GM04503 (cell line): ENCODE measurements around the gene LAMA4.

Source experiments
- DNase-seq: peaks from one replicate; pipeline ENCODE4 v3.0.0-alpha.2; 2012; ENCODE audit warnings: low read depth

LAMA4 gene

DNA sequence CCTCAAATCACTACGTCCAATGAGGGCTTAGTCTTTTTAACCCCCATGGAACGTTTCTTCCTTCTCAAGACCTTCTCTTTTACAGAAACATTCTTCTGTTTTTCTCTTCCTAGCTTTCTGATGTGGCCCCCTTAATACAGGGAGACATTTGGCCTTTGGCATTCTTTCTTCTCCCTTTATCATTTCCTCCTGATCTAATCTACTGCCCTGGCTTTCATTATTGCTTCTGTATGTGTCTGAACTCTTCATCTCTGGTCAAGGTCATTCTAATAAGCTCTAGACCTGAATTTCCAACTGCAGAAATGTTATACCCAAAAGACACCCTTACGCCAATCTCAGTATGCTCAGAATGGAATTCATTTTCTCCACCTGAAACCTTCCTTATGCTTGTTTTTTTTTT, 18.4 kb upstream of the LAMA4 start:
- DNase-seq = no peak

DNA sequence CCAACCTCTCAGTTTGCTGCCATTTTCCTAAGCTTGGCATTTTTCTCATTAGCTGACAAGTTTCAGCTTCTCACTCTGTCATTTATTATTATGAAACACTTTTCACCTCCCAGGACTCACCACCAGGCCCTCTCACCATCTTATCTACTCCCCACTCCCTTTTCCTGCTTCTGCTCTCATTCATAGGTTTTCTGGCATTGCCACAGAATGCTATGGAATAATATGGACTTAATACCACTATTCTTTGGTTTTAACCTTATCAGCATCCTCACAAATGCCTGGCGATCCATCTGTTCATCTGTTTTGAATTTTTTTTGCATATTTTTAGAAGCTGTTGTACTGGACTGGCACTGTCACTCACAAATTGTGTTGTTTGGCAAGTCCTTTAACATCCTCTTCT, 16.4 kb upstream of the LAMA4 start:
- no peak for DNase-seq

DNA sequence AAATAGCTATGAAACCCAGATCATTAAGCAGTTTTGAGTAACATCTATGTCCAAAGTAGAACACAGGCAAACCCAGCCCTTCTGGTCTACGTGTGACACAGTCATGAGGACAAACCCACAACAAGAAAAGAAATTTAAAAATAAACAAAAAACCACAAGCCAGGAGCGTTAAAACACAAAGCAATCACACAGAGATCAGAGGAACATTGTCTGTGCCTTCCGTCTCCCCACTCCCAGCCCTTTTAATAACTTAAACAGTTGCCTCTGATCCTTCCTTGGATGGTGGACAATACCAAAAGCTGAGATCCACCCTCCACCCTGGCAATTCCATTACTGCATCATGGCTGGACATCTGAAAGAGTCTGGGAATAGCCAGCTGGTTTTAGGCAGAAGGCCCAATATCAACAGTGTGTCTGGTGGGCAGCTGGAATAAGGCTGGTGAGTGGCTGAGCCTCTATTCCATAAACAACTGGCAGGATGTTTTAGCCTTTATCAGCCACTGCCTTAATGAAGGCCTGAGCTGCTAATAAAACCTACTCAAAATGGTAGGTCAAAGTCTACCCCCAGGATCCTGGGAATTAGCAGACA, 15.7 kb upstream of the LAMA4 start:
- no peak for DNase-seq

- no peak for DNase-seq
Measured at GRCh38 chr6:112269114-112269513, 14.7 kb upstream of the LAMA4 start.

GRCh38 chr6:112268654-112269053, 14.3 kb upstream of the LAMA4 start:
- no peak for DNase-seq

- no peak for DNase-seq
Measured at GRCh38 chr6:112268019-112268418, 13.7 kb upstream of the LAMA4 start.

- no peak for DNase-seq
Measured at GRCh38 chr6:112266331-112266730, 12.0 kb upstream of the LAMA4 start.

- no peak for DNase-seq
Measured at GRCh38 chr6:112259337-112259675, 4.9 kb upstream of the LAMA4 start.

DNA sequence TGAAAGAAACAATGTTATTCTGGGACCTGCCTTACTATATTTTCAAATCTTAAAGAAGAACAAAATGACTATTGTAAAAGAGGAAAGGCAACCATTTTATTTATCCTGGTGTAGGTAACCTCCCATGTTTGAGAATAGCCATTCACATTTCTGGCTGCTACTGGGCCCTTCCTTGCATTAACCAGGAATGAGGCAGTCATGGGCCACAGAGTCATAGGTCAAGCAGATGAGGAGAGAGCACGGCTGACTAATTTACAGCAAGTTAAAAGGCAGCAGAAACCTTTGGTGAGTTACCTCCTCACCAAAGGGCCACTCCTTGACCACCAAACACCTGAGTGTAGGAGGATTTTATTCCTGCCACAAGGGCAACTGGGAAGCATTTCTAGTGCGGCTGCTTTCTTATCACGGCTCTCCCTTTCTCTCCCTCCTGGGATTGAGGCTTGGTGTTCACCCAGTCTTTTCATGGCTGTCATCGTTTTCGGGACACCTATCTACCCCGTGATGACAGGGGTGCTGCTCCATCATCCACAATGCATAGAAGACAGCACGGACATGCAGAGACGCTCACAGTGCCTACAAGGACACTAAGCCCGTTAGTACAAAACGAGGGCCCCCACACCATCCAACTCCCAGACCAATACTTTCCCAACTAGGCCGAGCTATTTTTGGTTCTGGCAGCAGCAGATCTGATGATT, 4.4 kb upstream of the LAMA4 start:
- no peak for DNase-seq

DNA sequence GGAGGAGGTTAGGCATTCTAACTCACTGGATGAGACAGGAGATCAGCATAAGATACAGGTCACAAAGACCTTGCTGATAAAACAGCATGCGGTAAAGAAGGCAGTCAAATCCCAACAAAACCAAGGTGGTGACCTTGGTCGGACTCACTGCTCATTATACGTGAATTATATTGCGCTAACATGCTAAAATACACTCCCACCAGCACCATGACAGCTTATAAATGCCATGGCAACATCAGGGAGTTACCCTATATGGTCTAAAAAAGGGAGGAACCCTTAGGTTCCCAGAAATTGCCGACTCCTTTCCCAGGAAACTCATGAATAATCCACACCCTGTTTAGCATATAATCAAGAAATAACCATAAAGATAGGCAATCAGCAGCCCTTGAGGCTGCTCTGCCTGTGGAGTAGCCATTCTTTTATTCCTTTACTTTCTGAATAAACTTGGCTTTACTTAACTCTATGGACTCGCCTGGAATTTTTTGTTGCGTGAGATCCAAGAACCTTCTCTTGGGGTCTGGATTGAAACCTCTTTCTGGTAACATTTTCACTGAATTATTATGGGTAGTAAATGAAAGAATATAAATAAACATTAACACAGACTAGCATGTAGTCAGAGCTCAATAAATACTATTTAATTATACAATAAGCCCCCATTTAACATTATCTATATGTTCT, 3.0 kb upstream of the LAMA4 start:
- DNase-seq = no peak

DNA sequence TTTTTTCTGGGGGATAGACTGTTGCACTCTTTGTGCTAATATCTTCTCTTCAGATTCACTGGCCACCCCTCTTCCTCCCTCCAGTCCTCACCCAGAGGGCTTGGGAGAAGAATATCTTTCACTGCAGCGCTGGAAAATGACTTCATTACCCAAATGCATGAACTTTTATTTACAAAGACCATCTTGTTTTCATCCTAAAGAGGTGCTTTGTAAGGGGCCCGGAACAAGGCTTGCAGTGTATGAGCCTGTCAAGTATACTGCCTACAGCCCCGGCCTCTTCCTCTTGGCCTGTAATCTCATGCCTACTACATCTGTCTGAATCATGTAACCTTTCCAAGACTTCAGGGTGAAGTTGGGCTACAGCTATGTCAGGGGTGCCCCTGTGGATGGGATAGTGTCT, 554 bp upstream of the LAMA4 start:
- DNase-seq = no peak

GRCh38 chr6:112253498-112253840, 898 bp downstream of the LAMA4 start:
- no peak for DNase-seq

DNA sequence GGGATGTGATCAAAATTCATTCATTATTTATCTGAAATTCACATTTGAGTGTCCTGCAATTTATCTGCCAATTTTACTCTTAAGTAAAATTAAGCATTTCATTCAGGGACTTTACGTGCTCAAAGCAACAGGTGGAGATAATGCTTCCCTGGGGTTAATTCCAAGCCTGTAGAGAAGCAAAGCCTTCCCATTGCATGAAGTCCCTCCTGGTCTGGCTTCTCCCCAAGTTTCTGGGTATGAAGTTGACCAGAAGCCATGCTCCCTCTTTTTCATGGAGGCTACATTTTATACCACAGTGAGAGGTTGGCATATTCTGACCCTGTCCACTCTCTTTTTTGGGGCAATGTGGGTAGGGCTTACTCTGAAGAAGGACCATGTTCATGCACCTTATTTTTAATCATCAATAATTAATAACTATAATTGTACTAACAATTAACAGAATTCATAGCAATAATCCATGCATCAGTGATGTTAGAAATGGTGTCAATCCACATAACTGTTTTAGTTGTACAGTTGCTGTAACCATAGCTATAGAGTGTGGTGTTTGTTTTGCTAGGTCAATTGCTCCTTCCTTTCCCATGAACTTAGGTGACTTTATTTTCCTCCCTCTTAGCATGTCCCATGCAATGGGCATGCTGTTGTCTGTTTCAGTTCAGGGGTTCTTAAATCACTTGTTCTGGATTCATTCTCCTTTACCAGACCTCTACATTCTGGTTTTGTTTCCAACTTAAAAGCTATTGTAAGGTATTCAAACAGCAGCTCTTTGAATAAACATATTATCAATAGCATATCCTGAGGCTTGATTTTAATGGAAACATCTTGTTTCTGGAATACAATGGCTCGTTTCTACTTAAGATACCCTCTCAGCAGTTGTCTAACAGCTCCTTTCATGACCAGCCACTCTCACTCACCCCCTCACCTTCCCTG, 1.5 kb downstream of the LAMA4 start:
- no peak for DNase-seq

- DNase-seq = no peak
Measured at GRCh38 chr6:112251171-112251875, 3.0 kb downstream of the LAMA4 start.

GRCh38 chr6:112249489-112249888, 4.9 kb downstream of the LAMA4 start:
- DNase-seq = no peak

DNA sequence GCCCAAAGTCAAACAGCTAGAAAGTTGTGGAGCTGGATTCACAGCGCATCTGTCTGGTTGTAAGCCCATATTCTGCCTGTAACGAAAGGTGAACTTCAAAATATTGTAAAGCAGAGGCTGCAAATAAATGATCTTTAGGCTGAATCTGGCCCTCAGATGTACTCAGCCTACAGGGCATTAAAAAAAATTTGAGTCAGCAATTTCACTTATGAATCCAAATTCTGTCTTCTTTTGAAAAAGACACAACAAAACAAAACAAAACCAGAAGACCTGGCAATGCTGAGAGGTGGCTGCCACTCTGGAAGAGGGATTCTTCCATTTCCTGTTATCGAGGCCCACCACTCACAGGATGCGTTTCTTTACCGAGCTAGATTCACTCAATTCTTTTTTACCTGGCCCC, 7.1 kb downstream of the LAMA4 start:
- DNase-seq = no peak

GRCh38 chr6:112245511-112246203, 8.7 kb downstream of the LAMA4 start:
- DNase-seq = peak; percentile 88

- DNase-seq = no peak
Measured at GRCh38 chr6:112243861-112244827, 10.2 kb downstream of the LAMA4 start.

- DNase-seq = no peak
Measured at GRCh38 chr6:112241820-112242429, 12.4 kb downstream of the LAMA4 start.

DNA sequence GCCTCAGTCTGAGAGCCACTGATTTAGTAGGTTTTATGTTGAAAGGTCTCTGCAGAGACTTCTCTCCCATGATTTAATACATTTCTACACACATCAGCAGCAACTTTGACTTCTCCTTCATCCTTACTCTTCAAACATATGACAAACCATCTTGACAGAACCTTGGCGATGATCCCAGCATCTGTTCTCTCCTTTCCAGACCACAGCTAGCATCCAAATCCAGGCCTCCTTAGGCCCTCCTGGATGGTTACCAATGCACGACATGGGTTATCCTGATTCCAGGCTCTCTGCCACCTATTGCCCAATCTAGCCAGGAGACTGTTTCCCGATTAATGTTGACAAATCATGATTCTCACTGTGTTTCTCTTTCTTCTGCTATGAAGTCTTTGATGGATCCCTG, 16.8 kb downstream of the LAMA4 start:
- DNase-seq = peak; percentile 95
